ENCODE data around the gene TESPA1.

- TF ChIP-seq, protein P1, sequence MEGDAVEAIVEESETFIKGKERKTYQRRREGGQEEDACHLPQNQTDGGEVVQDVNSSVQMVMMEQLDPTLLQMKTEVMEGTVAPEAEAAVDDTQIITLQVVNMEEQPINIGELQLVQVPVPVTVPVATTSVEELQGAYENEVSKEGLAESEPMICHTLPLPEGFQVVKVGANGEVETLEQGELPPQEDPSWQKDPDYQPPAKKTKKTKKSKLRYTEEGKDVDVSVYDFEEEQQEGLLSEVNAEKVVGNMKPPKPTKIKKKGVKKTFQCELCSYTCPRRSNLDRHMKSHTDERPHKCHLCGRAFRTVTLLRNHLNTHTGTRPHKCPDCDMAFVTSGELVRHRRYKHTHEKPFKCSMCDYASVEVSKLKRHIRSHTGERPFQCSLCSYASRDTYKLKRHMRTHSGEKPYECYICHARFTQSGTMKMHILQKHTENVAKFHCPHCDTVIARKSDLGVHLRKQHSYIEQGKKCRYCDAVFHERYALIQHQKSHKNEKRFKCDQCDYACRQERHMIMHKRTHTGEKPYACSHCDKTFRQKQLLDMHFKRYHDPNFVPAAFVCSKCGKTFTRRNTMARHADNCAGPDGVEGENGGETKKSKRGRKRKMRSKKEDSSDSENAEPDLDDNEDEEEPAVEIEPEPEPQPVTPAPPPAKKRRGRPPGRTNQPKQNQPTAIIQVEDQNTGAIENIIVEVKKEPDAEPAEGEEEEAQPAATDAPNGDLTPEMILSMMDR (IDR thresholded peaks at IDR 0.05): no peak
- no peak for TF ChIP-seq ZFX (IDR thresholded peaks at IDR 0.05; ENCODE audit: borderline replicate concordance)
Measured at GRCh38 chr12:54948171-54948570, 36.4 kb downstream of the TESPA1 start.

All from 22Rv1 (cell line).